GM23248 (cell line): ENCODE measurements around the gene H1-8. TPM values are rescaled to one million over a fixed set of nuclear protein-coding genes. Genes with fewer than 3 reads are reported as not detected.

ENCODE experiments used
- DNase-seq: peaks from one replicate; pipeline ENCODE4 v3.0.0-alpha.2; 2015
- H2AFZ ChIP-seq: fragments of 200-600 bp; sonication (generic); 2 replicates; pipeline ENCODE4 v1.6.1; 2016; ENCODE audit warnings: antibody characterized with exemption
- H3F3A ChIP-seq: fragments of 200-600 bp; sonication (generic); 2 replicates; pipeline ENCODE4 v1.6.1; 2016; ENCODE audit warnings: mild to moderate bottlenecking, antibody characterized with exemption, mixed run types; ENCODE audit not compliant: insufficient read depth
- H3K27ac ChIP-seq: fragments of 200-600 bp; sonication (generic); 2 replicates; pipeline ENCODE4 v1.5.1; 2016; ENCODE audit warnings: mild to moderate bottlenecking
- H3K27me3 ChIP-seq: fragments of 200-600 bp; sonication (generic); replicated peaks from 2 replicates; pipeline ENCODE4 v1.6.1; 2016; ENCODE audit warnings: mild to moderate bottlenecking; ENCODE audit not compliant: insufficient read depth
- H3K36me3 ChIP-seq: fragments of 200-600 bp; sonication (generic); 2 replicates; pipeline ENCODE4 v1.6.1; 2016; ENCODE audit warnings: low read depth, mild to moderate bottlenecking
- H3K4me1 ChIP-seq: fragments of 200-600 bp; sonication (generic); 2 replicates; pipeline ENCODE4 v1.6.1; 2016; ENCODE audit warnings: mild to moderate bottlenecking; ENCODE audit not compliant: insufficient read depth
- H3K4me2 ChIP-seq: fragments of 200-600 bp; sonication (generic); one replicate; pipeline ENCODE4 v1.6.1; 2016; ENCODE audit warnings: mild to moderate bottlenecking; ENCODE audit not compliant: unreplicated experiment
- H3K4me3 ChIP-seq: fragments of 200-600 bp; sonication (generic); 2 replicates; pipeline ENCODE4 v1.5.1; 2016; ENCODE audit warnings: mild to moderate bottlenecking
- H3K79me2 ChIP-seq: fragments of 200-600 bp; sonication (generic); 2 replicates; pipeline ENCODE4 v1.6.1; 2016; ENCODE audit warnings: mild to moderate bottlenecking; ENCODE audit not compliant: insufficient read depth
- H3K9ac ChIP-seq: fragments of 200-600 bp; sonication (generic); 2 replicates; pipeline ENCODE4 v1.6.1; 2016; ENCODE audit warnings: mild to moderate bottlenecking
- H3K9me2 ChIP-seq: fragments of 200-600 bp; sonication (generic); 2 replicates; pipeline ENCODE4 v1.6.1; 2016; ENCODE audit warnings: mixed run types, mild to moderate bottlenecking, moderate library complexity; ENCODE audit not compliant: insufficient read depth
- H3K9me3 ChIP-seq: fragments of 200-600 bp; sonication (generic); one replicate; pipeline ENCODE4 v1.6.1; 2017; ENCODE audit warnings: low read depth
- H4K20me1 ChIP-seq: fragments of 200-600 bp; sonication (generic); 2 replicates; pipeline ENCODE4 v1.6.0; 2016; ENCODE audit not compliant: insufficient read depth
- EZH2 ChIP-seq: fragments of 200-600 bp; sonication (generic); IDR thresholded peaks from 2 replicates; pipeline ENCODE4 v1.6.1; 2018; ENCODE audit warnings: antibody characterized with exemption, mild to moderate bottlenecking; ENCODE audit not compliant: insufficient read depth, poor library complexity, severe bottlenecking
- EZH2phosphoT487 ChIP-seq: fragments of 200-600 bp; sonication (generic); IDR thresholded peaks from 2 replicates; pipeline ENCODE4 v1.6.1; 2018; ENCODE audit warnings: antibody characterized with exemption, moderate library complexity, mild to moderate bottlenecking, low read depth; ENCODE audit not compliant: insufficient read depth
- WGBS, 2 experiments: methylation state at CpG; one replicate each; pipeline ENCODE4 v1.1.6; 2015 to 2017; ENCODE audit warnings: low lambda C conversion rate in 2 of 2, low coverage in 1 of 2; ENCODE audit errors: missing lambda C conversion rate in 2 of 2; 5-methylcytosine and 5-hydroxymethylcytosine counted together
- in situ Hi-C: fragments of 300-500 bp; cut with MboI; formaldehyde crosslinking; loops from 2 replicates; pipeline ENCODE4 v1.15.0; 2020
- polyA plus RNA-seq: library from polyadenylated mRNA; unstranded; fragments of >200 nt; fragmentation: Nextera tagmentation; extraction: Ambion mirVana; gene quantifications from 2 replicates; pipeline ENCODE4 v1.2.1, GENCODE V29; 2016
- total RNA-seq: library from RNA; depleted of rRNA; stranded (reverse); fragments of >200 nt; shearing (Covaris generic); gene quantifications from 2 replicates; pipeline ENCODE4 v1.2.3, GENCODE V29; 2014

The H1-8 gene
- total and polyA plus RNA-seq, 2 experiments from 2014 or later: not detected

DNA sequence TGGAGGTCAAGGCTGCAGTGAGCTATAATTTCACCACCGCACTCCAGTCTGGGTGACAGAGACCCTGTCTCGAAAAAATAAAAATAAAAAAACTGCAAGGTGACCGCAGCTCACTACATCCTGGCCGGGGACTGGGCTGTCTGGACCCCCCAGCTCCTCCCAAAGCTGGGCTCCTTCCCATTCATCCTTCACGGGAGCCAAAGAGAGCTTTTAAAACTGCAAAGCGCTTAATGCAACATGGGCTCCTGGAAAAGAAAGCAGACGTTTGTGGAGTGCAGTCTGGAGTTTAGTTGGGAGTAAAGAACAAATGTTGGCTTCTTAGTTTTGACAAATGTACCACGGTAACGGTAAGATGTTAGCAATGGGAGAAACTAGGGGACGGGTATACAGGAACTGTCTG, 51.4 kb downstream of the H1-8 start:
- DNase-seq: no peak
- H3K4me2 ChIP-seq: no peak overlapping the region
- 56 to 57% methylated on average over 10 of the region's 10 CpGs for WGBS, 2 experiments
- H3K36me3 ChIP-seq: no peaks in the 10 kb centered on the region
- no peak overlapping the region for H3K4me3 ChIP-seq
- H3K27ac ChIP-seq: 0 out of 2 replicates have a peak overlapping the region, but pooled peaks have one; percentile 8
- peaks cover 86% of the 10 kb centered on the region for H3K79me2 ChIP-seq
- H3K9me3 ChIP-seq: no peaks in the 10 kb centered on the region
- H2AFZ ChIP-seq: no peak overlapping the region
- TF ChIP-seq EZH2phosphoT487: no peak
- TF ChIP-seq EZH2: no peak
- H4K20me1 ChIP-seq: no peaks in the 10 kb centered on the region
- H3K27me3 ChIP-seq: no peaks in the 10 kb centered on the region
- in situ Hi-C loops: no loop called here
- H3F3A ChIP-seq: peaks cover 12% of the 10 kb centered on the region
- no peak overlapping the region for H3K9ac ChIP-seq
- no peaks in the 10 kb centered on the region for H3K9me2 ChIP-seq
- H3K4me1 ChIP-seq: peaks cover 59% of the 10 kb centered on the region

- Histone ChIP-seq H3K9me2 (no peaks in the 10 kb centered on the region), H3K9ac (no peak overlapping the region), H3K4me3 (no peak overlapping the region), H3K79me2 (peaks cover 89% of the 10 kb centered on the region), H2AFZ (no peak overlapping the region), H3F3A (peaks cover 17% of the 10 kb centered on the region), H3K27me3 (no peaks in the 10 kb centered on the region), H3K27ac (peak overlapping the region; percentile 93; the same call in 1 of the 2 replicates), H3K4me2 (no peak overlapping the region), H4K20me1 (no peaks in the 10 kb centered on the region), H3K36me3 (no peaks in the 10 kb centered on the region), H3K4me1 (peaks cover 65% of the 10 kb centered on the region), H3K9me3 (no peaks in the 10 kb centered on the region)
- TF ChIP-seq EZH2 (no peak), EZH2phosphoT487 (no peak)
- no peak for DNase-seq
- 86 to 92% methylated on average over 6 of the region's 6 CpGs for WGBS, 2 experiments
- in situ Hi-C loops: no loop called here
These were observed 52.0 kb downstream of the H1-8 start for GRCh38 chr3:129594907-129595390.

DNA sequence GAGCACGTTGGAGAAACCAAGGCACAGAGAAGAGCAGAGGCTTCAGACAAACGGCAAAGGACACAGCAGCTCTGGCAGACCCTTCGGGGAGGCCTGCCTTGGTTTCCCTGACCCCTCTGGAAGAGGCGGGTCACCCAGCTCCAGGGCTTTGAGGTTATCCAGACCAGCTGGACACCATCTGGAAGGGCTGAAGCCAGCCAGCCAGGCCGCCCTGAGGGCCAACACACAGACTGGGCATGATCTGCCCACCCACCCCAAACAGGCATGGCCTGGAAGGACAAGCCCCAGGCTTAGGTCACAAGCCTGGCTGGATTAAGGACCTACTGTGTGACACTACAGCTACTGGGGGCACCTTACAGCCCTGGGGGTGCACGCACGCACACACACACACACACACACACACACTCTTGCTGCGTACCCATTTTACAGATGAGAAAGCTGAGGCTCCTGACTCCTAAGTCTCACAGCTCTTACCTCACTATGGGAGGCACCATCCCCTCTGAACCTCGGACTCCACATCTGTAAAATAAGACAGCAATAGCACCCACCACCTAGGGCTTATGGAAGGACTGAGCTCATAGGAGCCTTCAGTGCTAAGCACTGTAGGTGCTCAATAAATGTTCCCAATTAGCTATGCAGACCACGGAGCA, 52.7 kb downstream of the H1-8 start:
- no peaks in the 10 kb centered on the region for H3K9me2 ChIP-seq

GRCh38 chr3:129596194-129597086, 53.5 kb downstream of the H1-8 start:
- Histone ChIP-seq H3K9me2 (no peaks in the 10 kb centered on the region), H4K20me1 (no peaks in the 10 kb centered on the region), H3K79me2 (peaks cover 89% of the 10 kb centered on the region), H3K27me3 (no peaks in the 10 kb centered on the region), H2AFZ (peak overlapping the region; percentile 37), H3K4me1 (peaks cover 66% of the 10 kb centered on the region), H3K27ac (peak overlapping the region; percentile 93), H3F3A (peaks cover 19% of the 10 kb centered on the region), H3K4me2 (peak overlapping the region; percentile 72), H3K36me3 (no peaks in the 10 kb centered on the region), H3K9me3 (no peaks in the 10 kb centered on the region), H3K9ac (peak overlapping the region; percentile 80), H3K4me3 (peak overlapping the region; percentile 47)
- in situ Hi-C loops: no loop called here
- 3% methylated on average over 27 of the region's 27 CpGs for WGBS, 2 experiments
- TF ChIP-seq EZH2phosphoT487 (no peak), EZH2 (no peak)
- peak; percentile 95 for DNase-seq

More for the DNA sequence above, 52.7 kb downstream of the H1-8 start:
- 36 to 49% methylated on average over 9 to 10 of the region's 10 CpGs for WGBS, 2 experiments
- Histone ChIP-seq H2AFZ (peak overlapping the region; percentile 37), H3K27ac (peak overlapping the region; percentile 93), H3K4me1 (peaks cover 66% of the 10 kb centered on the region), H3K9ac (peak overlapping the region; percentile 80), H3K9me3 (no peaks in the 10 kb centered on the region), H3F3A (peaks cover 19% of the 10 kb centered on the region), H4K20me1 (no peaks in the 10 kb centered on the region), H3K4me2 (peak overlapping the region; percentile 72), H3K27me3 (no peaks in the 10 kb centered on the region), H3K79me2 (peaks cover 89% of the 10 kb centered on the region), H3K36me3 (no peaks in the 10 kb centered on the region), H3K4me3 (no peak overlapping the region)
- DNase-seq: no peak
- in situ Hi-C loops: no loop called here
- TF ChIP-seq EZH2phosphoT487: no peak
- no peak for TF ChIP-seq EZH2
